K562 treated with DMSO at 1 percent for 12 hours (cell line): ENCODE data around the gene DNAAF1. TPM values are rescaled to one million over a fixed set of nuclear protein-coding genes. Genes with fewer than 3 reads are reported as not detected.

Source experiments
- total RNA-seq: library from RNA; unstranded; fragments of 300-600 nt; gene quantifications from 2 replicates; pipeline ENCODE4 v1.2.3, GENCODE V29; 2022; ENCODE audit not compliant: insufficient read depth

The DNAAF1 gene
- total RNA-seq: not detected in 2 replicates

GRCh38 chr16:84144859-84145639 lies at the start of gene DNAAF1, which contains the start of gene HSDL1:
Gene DNAAF1 (plus strand): TSS chr16:84145308. CDS start chr16:84145441, 133 bp downstream.
Gene HSDL1 (minus strand): TSS chr16:84145177. CDS start chr16:84131321, 13,856 bp downstream.

GRCh38 chr16:84116720-84117493 lies 28.2 kb upstream of the DNAAF1 start, which contains the start of gene MBTPS1:
Gene MBTPS1 (minus strand): TSS chr16:84116942. CDS start chr16:84101783, 15,159 bp downstream.

GRCh38 chr16:84186685-84187437 lies 41.8 kb downstream of the DNAAF1 start, which contains the start of gene TAF1C:
Gene TAF1C (minus strand): TSS chr16:84187057. CDS start chr16:84184988, 2,069 bp downstream.

GRCh38 chr16:84190731-84191388 lies 45.8 kb downstream of the DNAAF1 start, which contains the start of gene ADAD2:
Gene ADAD2 (plus strand): TSS chr16:84191157. CDS start chr16:84191231, 74 bp downstream.

Other genes with a start within 250 kb of the DNAAF1 start
- 0.84 and 2.0 TPM in 2 replicates for gene MLYCD, start 246.2 kb upstream of the DNAAF1 start, total RNA-seq
- gene OSGIN1, start 192.1 kb upstream of the DNAAF1 start, total RNA-seq: 14.2 and 14.6 TPM in 2 replicates
- gene NECAB2, start 177.1 kb upstream of the DNAAF1 start, total RNA-seq: not detected in 2 replicates
- gene SLC38A8, start 102.5 kb upstream of the DNAAF1 start, total RNA-seq: not detected in 2 replicates
- gene MBTPS1, start 28.4 kb upstream of the DNAAF1 start, total RNA-seq: 55.3 and 112 TPM in 2 replicates
- gene HSDL1, start 131 bp upstream of the DNAAF1 start, total RNA-seq: 22.7 and 54.8 TPM in 2 replicates
- 16.7 and 45.2 TPM in 2 replicates for gene TAF1C, start 41.7 kb downstream of the DNAAF1 start, total RNA-seq
- gene ADAD2, start 45.8 kb downstream of the DNAAF1 start, total RNA-seq: not detected in 2 replicates
- not detected in 2 replicates for gene KCNG4, start 94.7 kb downstream of the DNAAF1 start, total RNA-seq
- gene WFDC1, start 149.6 kb downstream of the DNAAF1 start, total RNA-seq: not detected in 2 replicates
- not detected in 2 replicates for gene ATP2C2, start 223.2 kb downstream of the DNAAF1 start, total RNA-seq